ENCODE results near the gene NT5M. TPM values are rescaled to one million over a fixed set of nuclear protein-coding genes. Genes with fewer than 3 reads are reported as not detected.

NT5M gene
- total RNA-seq, 1 experiment from 2014 or later: 10.8 TPM

- TF ChIP-seq, protein P1, sequence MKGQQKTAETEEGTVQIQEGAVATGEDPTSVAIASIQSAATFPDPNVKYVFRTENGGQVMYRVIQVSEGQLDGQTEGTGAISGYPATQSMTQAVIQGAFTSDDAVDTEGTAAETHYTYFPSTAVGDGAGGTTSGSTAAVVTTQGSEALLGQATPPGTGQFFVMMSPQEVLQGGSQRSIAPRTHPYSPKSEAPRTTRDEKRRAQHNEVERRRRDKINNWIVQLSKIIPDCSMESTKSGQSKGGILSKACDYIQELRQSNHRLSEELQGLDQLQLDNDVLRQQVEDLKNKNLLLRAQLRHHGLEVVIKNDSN (CRISPR knock-in tag; IDR thresholded peaks at IDR 0.05): no peak
- TF ChIP-seq PREB (CRISPR knock-in tag; IDR thresholded peaks at IDR 0.05; ENCODE audit: borderline replicate concordance): no peak
- TF ChIP-seq ZNF232 (CRISPR knock-in tag; IDR thresholded peaks at IDR 0.05): no peak
- no peak for TF ChIP-seq ZNF423 (CRISPR knock-in tag; IDR thresholded peaks at IDR 0.05)
- TF ChIP-seq PRDM15 (CRISPR knock-in tag; IDR thresholded peaks at IDR 0.05): no peak
- TF ChIP-seq IRF2 (CRISPR knock-in tag; IDR thresholded peaks at IDR 0.05; ENCODE audit: borderline replicate concordance, low read depth): no peak
- TF ChIP-seq KAT7 (CRISPR knock-in tag; IDR thresholded peaks at IDR 0.05; ENCODE audit: borderline replicate concordance): no peak
- no peak for TF ChIP-seq ETV6 (CRISPR knock-in tag; IDR thresholded peaks at IDR 0.05)
- no peak for TF ChIP-seq GABPB1 (CRISPR knock-in tag; IDR thresholded peaks at IDR 0.05)
- TF ChIP-seq IRF1 (CRISPR knock-in tag; IDR thresholded peaks at IDR 0.05): no peak
- TF ChIP-seq ATF1 (CRISPR knock-in tag; IDR thresholded peaks at IDR 0.05): no peak
- TF ChIP-seq ZNF138 (CRISPR knock-in tag; conservative IDR thresholded peaks at IDR 0.05): no peak
- no peak for TF ChIP-seq CTCF (IDR thresholded peaks at IDR 0.05)
- TF ChIP-seq NR3C1 (CRISPR knock-in tag; conservative IDR thresholded peaks at IDR 0.05; ENCODE audit: low read depth): no peak
- TF ChIP-seq ARID4B (CRISPR knock-in tag; IDR thresholded peaks at IDR 0.05; ENCODE audit: borderline replicate concordance): no peak
- TF ChIP-seq GRHL2 (CRISPR knock-in tag; IDR thresholded peaks at IDR 0.05; ENCODE audit: insufficient replicate concordance, severe bottlenecking): no peak
Measured at GRCh38 chr17:17360087-17360730, 57.0 kb downstream of the NT5M start.

More at GRCh38 chr17:17360087-17360730, 57.0 kb downstream of the NT5M start:
- CTCF ChIA-PET: interaction anchor here (0.7 kb wide), 1 partner anchor 474 kb away, joined by 3 read pairs; no protein-coding TSS in a partner anchor
- POLR2A ChIA-PET: interaction anchor here (0.6 kb wide), 1 partner anchor 74 kb away, joined by 4 read pairs; no protein-coding TSS in a partner anchor
- DNase-seq (ENCODE audit: low spot score) (no peak), ATAC-seq (no peak)
- H3K4me3 Mint-ChIP-seq: no peak overlapping the region
- H3K36me3 Mint-ChIP-seq: peaks cover 3% of the 10 kb centered on the region; the same call in 1 of the 2 replicates
- peaks cover under 1% of the 10 kb centered on the region for H3K27me3 Mint-ChIP-seq (ENCODE audit: low read depth)
- H3K9me3 Mint-ChIP-seq: peaks cover 22% of the 10 kb centered on the region
- no peak overlapping the region for H3K27ac Mint-ChIP-seq
- peaks cover 16% of the 10 kb centered on the region for H3K4me1 Mint-ChIP-seq
